GM12891 (cell line): ENCODE measurements around the gene MAP4K4.

Source experiments
- PAX5 ChIP-seq: IDR thresholded peaks from 2 replicates; pipeline ENCODE4 v1.6.1; 2011; ENCODE audit warnings: low read length, moderate library complexity, mild to moderate bottlenecking; ENCODE audit not compliant: insufficient read depth, severe bottlenecking
- POLR2A ChIP-seq: IDR thresholded peaks from 2 replicates; pipeline ENCODE4 v1.6.1; 2011; ENCODE audit warnings: low read depth, low read length, control low read depth
- POLR2AphosphoS5 ChIP-seq: IDR thresholded peaks from 2 replicates; pipeline ENCODE4 v1.6.1; 2011; ENCODE audit warnings: low read depth, low read length, control low read depth
- POU2F2 ChIP-seq: IDR thresholded peaks from 2 replicates; pipeline ENCODE4 v1.6.1; 2011; ENCODE audit warnings: low read depth, mild to moderate bottlenecking, control low read depth, low read length, moderate library complexity
- SPI1 ChIP-seq: IDR thresholded peaks from 2 replicates; pipeline ENCODE4 v1.6.1; 2011; ENCODE audit warnings: low read depth, low read length, control low read depth
- TAF1 ChIP-seq: IDR thresholded peaks from 2 replicates; pipeline ENCODE4 v1.6.1; 2011; ENCODE audit warnings: low read depth, low read length, control low read depth

GRCh38 chr2:101816598-101816997 lies 119.1 kb downstream of the MAP4K4 start:
- TF ChIP-seq TAF1: no peak
- TF ChIP-seq POLR2A: no peak
- no peak for TF ChIP-seq POLR2AphosphoS5
- TF ChIP-seq POU2F2: no peak
- no peak for TF ChIP-seq SPI1
- no peak for TF ChIP-seq PAX5
